WTC11 (cell line): ENCODE measurements around the gene CAPN13. TPM values are rescaled to one million over a fixed set of nuclear protein-coding genes. Genes with fewer than 3 reads are reported as not detected.

Source experiments
- ATAC-seq: fragments of 200-7000 bp; cut with Tn5 transposase; 2 replicates; pipeline ENCODE4 v1.10.0; 2021; ENCODE audit warnings: mild to moderate bottlenecking, moderate library complexity
- CTCF ChIA-PET: fragments of 300-600 bp; sonication (Branson Sonifier 250); formaldehyde crosslinking; loops from one replicate; lab custom pipeline; 2021; ENCODE audit warnings: antibody characterized with exemption; lab: Charles Lee
- POLR2A ChIA-PET: fragments of 350-600 bp; sonication (Branson Sonifier 250); formaldehyde crosslinking; loops from one replicate; lab custom pipeline; 2021; ENCODE audit warnings: antibody characterized with exemption; lab: Charles Lee
- DNase-seq: peaks from one replicate; pipeline ENCODE4 v3.0.0; 2021; ENCODE audit warnings: low spot score
- H3K27ac Mint-ChIP-seq: 2 replicates; pipeline ENCODE4 v1.8.0; 2021; ENCODE audit warnings: mixed read lengths
- H3K27me3 Mint-ChIP-seq: 2 replicates; pipeline ENCODE4 v1.8.0; 2021; ENCODE audit warnings: low read depth, mild to moderate bottlenecking, moderate library complexity, mixed read lengths
- H3K36me3 Mint-ChIP-seq: 2 replicates; pipeline ENCODE4 v1.8.0; 2021; ENCODE audit warnings: mixed read lengths
- H3K4me1 Mint-ChIP-seq: 2 replicates; pipeline ENCODE4 v1.8.0; 2022; ENCODE audit warnings: mixed read lengths
- H3K4me3 Mint-ChIP-seq: 2 replicates; pipeline ENCODE4 v1.8.0; 2021; ENCODE audit warnings: mild to moderate bottlenecking, moderate library complexity, mixed read lengths
- H3K9me3 Mint-ChIP-seq: 2 replicates; pipeline ENCODE4 v1.8.0; 2021; ENCODE audit warnings: mixed read lengths
- AFF4 ChIP-seq: sonication (generic); formaldehyde crosslinking; IDR thresholded peaks from 2 replicates; pipeline ENCODE4 v1.8.1; 2023; ENCODE audit warnings: mild to moderate bottlenecking, missing genetic modification reagents, borderline replicate concordance
- ATF1 ChIP-seq: sonication (generic); formaldehyde crosslinking; IDR thresholded peaks from 2 replicates; pipeline ENCODE4 v1.8.1; 2023; ENCODE audit warnings: mild to moderate bottlenecking, moderate library complexity, missing genetic modification reagents
- ATF2 ChIP-seq: sonication (generic); formaldehyde crosslinking; IDR thresholded peaks from 2 replicates; pipeline ENCODE4 v1.8.1; 2022; ENCODE audit warnings: low read depth, missing genetic modification reagents, borderline replicate concordance
- CREM ChIP-seq: sonication (generic); formaldehyde crosslinking; IDR thresholded peaks from 2 replicates; pipeline ENCODE4 v1.8.1; 2022; ENCODE audit warnings: mild to moderate bottlenecking, missing genetic modification reagents, moderate library complexity
- CTCF ChIP-seq: fragments of 200-600 bp; IDR thresholded peaks from 2 replicates; pipeline ENCODE4 v1.8.0; 2022; ENCODE audit warnings: antibody characterized with exemption
- FOXK1 ChIP-seq: sonication (generic); formaldehyde crosslinking; IDR thresholded peaks from 2 replicates; pipeline ENCODE4 v1.8.0; 2022; ENCODE audit warnings: mild to moderate bottlenecking, moderate library complexity, missing genetic modification reagents
- GTF2I ChIP-seq: fragments of 250-450 bp; sonication (Bioruptor Pico); conservative IDR thresholded peaks from 2 replicates; pipeline ENCODE4 v1.4.0; 2021; ENCODE audit warnings: mild to moderate bottlenecking
- JAZF1 ChIP-seq: fragments of 250-450 bp; sonication (Bioruptor Pico); IDR thresholded peaks from 2 replicates; pipeline ENCODE4 v1.9.0; 2021; ENCODE audit warnings: moderate library complexity, mild to moderate bottlenecking, inconsistent platforms
- NFYB ChIP-seq: sonication (generic); formaldehyde crosslinking; conservative IDR thresholded peaks from 2 replicates; pipeline ENCODE4 v1.8.0; 2022; ENCODE audit warnings: low read depth, missing genetic modification reagents
- NR1H2 ChIP-seq: sonication (generic); formaldehyde crosslinking; IDR thresholded peaks from 2 replicates; pipeline ENCODE4 v1.9.0; 2021; ENCODE audit warnings: mild to moderate bottlenecking, moderate library complexity, missing genetic modification reagents
- NR3C1 ChIP-seq: sonication (generic); formaldehyde crosslinking; conservative IDR thresholded peaks from 2 replicates; pipeline ENCODE4 v1.8.1; 2023; ENCODE audit warnings: low read depth, mild to moderate bottlenecking, missing genetic modification reagents
- OVOL2 ChIP-seq: fragments of 250-450 bp; sonication (Bioruptor Pico); IDR thresholded peaks from 2 replicates; pipeline ENCODE4 v1.9.0; 2021; ENCODE audit warnings: mild to moderate bottlenecking, borderline replicate concordance
- PREB ChIP-seq: sonication (generic); formaldehyde crosslinking; IDR thresholded peaks from 2 replicates; pipeline ENCODE4 v1.8.1; 2022; ENCODE audit warnings: mild to moderate bottlenecking, missing genetic modification reagents, moderate library complexity, borderline replicate concordance
- RORB ChIP-seq: fragments of 250-450 bp; sonication (Bioruptor Pico); IDR thresholded peaks from 2 replicates; pipeline ENCODE4 v1.9.0; 2021; ENCODE audit warnings: mild to moderate bottlenecking
- SMAD4 ChIP-seq: sonication (generic); formaldehyde crosslinking; IDR thresholded peaks from 2 replicates; pipeline ENCODE4 v1.8.0; 2022; ENCODE audit warnings: mild to moderate bottlenecking, missing genetic modification reagents
- TCF7 ChIP-seq: sonication (generic); formaldehyde crosslinking; IDR thresholded peaks from 2 replicates; pipeline ENCODE4 v1.8.0; 2022; ENCODE audit warnings: mild to moderate bottlenecking, low read depth, missing genetic modification reagents, moderate library complexity
- USF2 ChIP-seq: sonication (generic); formaldehyde crosslinking; IDR thresholded peaks from 2 replicates; pipeline ENCODE4 v1.8.1; 2023; ENCODE audit warnings: mild to moderate bottlenecking, missing genetic modification reagents, moderate library complexity
- ZNF121 ChIP-seq: sonication (generic); formaldehyde crosslinking; IDR thresholded peaks from 2 replicates; pipeline ENCODE4 v1.8.0; 2023; ENCODE audit warnings: missing genetic modification reagents
- ZNF317 ChIP-seq: sonication (generic); formaldehyde crosslinking; IDR thresholded peaks from 2 replicates; pipeline ENCODE4 v1.8.1; 2023; ENCODE audit warnings: low read depth, mild to moderate bottlenecking, moderate library complexity, missing genetic modification reagents, borderline replicate concordance
- ZNF425 ChIP-seq: fragments of 250-450 bp; sonication (Bioruptor Pico); conservative IDR thresholded peaks from 2 replicates; pipeline ENCODE4 v1.9.0; 2021; ENCODE audit warnings: mild to moderate bottlenecking
- ZNF671 ChIP-seq: fragments of 250-450 bp; sonication (Bioruptor Pico); IDR thresholded peaks from 2 replicates; pipeline ENCODE4 v1.8.0; 2021; ENCODE audit warnings: mild to moderate bottlenecking
- total RNA-seq: library from RNA; stranded (reverse); gene quantifications from 3 replicates; pipeline ENCODE4 v1.2.3, GENCODE V29; 2021

The CAPN13 gene
- total RNA-seq, 1 experiment from 2014 or later = 1.7 TPM

GRCh38 chr2:30733876-30734520 is 73.2 kb downstream of the CAPN13 start (continued):
- no peak for TF ChIP-seq USF2 (CRISPR knock-in tag)

GRCh38 chr2:30732876-30733275 is 74.4 kb downstream of the CAPN13 start:
- Mint-ChIP-seq H3K4me3 (no peak overlapping the region), H3K36me3 (no peaks in the 10 kb centered on the region), H3K27me3 (no peaks in the 10 kb centered on the region), H3K27ac (no peak overlapping the region), H3K4me1 (peaks cover 13% of the 10 kb centered on the region; the same call in 1 of the 2 replicates), H3K9me3 (no peaks in the 10 kb centered on the region)
- ChIA-PET CTCF (no interaction called here), POLR2A (no interaction called here)
- TF ChIP-seq ATF2 (CRISPR knock-in tag) (no peak), ZNF317 (CRISPR knock-in tag) (no peak), ATF1 (CRISPR knock-in tag) (no peak), CTCF (no peak), NFYB (CRISPR knock-in tag) (no peak), NR3C1 (no peak), TCF7 (CRISPR knock-in tag) (no peak), NR1H2 (CRISPR knock-in tag) (no peak)
- ATAC-seq (no peak), DNase-seq (no peak)

GRCh38 chr2:30732376-30732775 is 74.9 kb downstream of the CAPN13 start:
- peaks cover 13% of the 10 kb centered on the region; the same call in 1 of the 2 replicates for H3K4me1 Mint-ChIP-seq
- no peaks in the 10 kb centered on the region for H3K27me3 Mint-ChIP-seq
- no peaks in the 10 kb centered on the region for H3K36me3 Mint-ChIP-seq
- DNase-seq (no peak), ATAC-seq (no peak)
- ChIA-PET POLR2A (no interaction called here), CTCF (no interaction called here)
- no peak overlapping the region for H3K27ac Mint-ChIP-seq
- no peak overlapping the region for H3K4me3 Mint-ChIP-seq
- H3K9me3 Mint-ChIP-seq = no peaks in the 10 kb centered on the region
- TF ChIP-seq AFF4 (CRISPR knock-in tag) = no peak
- no peak for TF ChIP-seq SMAD4 (CRISPR knock-in tag)
- TF ChIP-seq PREB (CRISPR knock-in tag) = no peak
- no peak for TF ChIP-seq FOXK1 (CRISPR knock-in tag)
- TF ChIP-seq GTF2I (CRISPR knock-in tag) = no peak
- no peak for TF ChIP-seq RORB
- no peak for TF ChIP-seq ZNF671 (CRISPR knock-in tag)
- TF ChIP-seq CREM = no peak
- TF ChIP-seq JAZF1 (CRISPR knock-in tag) = no peak
- TF ChIP-seq ZNF121 (CRISPR knock-in tag) = no peak
- TF ChIP-seq OVOL2 = no peak
- TF ChIP-seq ZNF425 (CRISPR knock-in tag) = no peak
